IMR-90 (cell line): ENCODE measurements around the gene TEX13D. TPM values are rescaled to one million over a fixed set of nuclear protein-coding genes. Genes with fewer than 3 reads are reported as not detected.

Source experiments
- ATAC-seq: fragments of 200-7000 bp; cut with Tn5 transposase; 2 replicates; pipeline ENCODE4 v1.9.1; 2020; ENCODE audit warnings: low read depth, mild to moderate bottlenecking, moderate library complexity
- BruUV-seq: library from RNA; stranded (reverse); fragments of 400-500 nt; replicated peaks from 2 replicates; lab custom pipeline; 2021; lab: Mats Ljungman, UMichigan
- CTCF ChIA-PET: fragments of 300-600 bp; formaldehyde crosslinking; extraction: SDS; loops from one replicate; lab custom pipeline; 2021; ENCODE audit warnings: antibody characterized with exemption; lab: Yijun Ruan, JAX
- POLR2A ChIA-PET: fragments of 300-600 bp; sonication (Branson Sonifier 250); formaldehyde crosslinking; loops from one replicate; lab custom pipeline; 2022; ENCODE audit warnings: antibody characterized with exemption; ENCODE audit not compliant: unreplicated experiment; lab: Charles Lee
- DNase-seq: peaks from one replicate; pipeline ENCODE4 v3.0.0; 2013
- H2AFZ ChIP-seq: replicated peaks from 2 replicates; pipeline ENCODE3; 2013; ENCODE audit warnings: low read length, mild to moderate bottlenecking; ENCODE audit not compliant: poor library complexity
- H2AK5ac ChIP-seq: 2 replicates; pipeline ENCODE4 v1.6.1; 2013; ENCODE audit warnings: low read depth, low read length, inconsistent platforms
- H2AK9ac ChIP-seq: replicated peaks from 2 replicates; pipeline ENCODE3; 2013; ENCODE audit warnings: mild to moderate bottlenecking, low read depth, low read length, moderate library complexity; ENCODE audit not compliant: poor library complexity
- H2BK120ac ChIP-seq: 2 replicates; pipeline ENCODE4 v1.6.1; 2013; ENCODE audit warnings: low read depth, low read length, inconsistent platforms
- H2BK15ac ChIP-seq: 3 replicates; pipeline ENCODE4 v1.6.1; 2013; ENCODE audit warnings: low read depth, low read length, inconsistent platforms
- H2BK20ac ChIP-seq: 2 replicates; pipeline ENCODE4 v1.6.1; 2013; ENCODE audit warnings: low read depth, mild to moderate bottlenecking, inconsistent platforms, low read length, moderate library complexity
- H2BK5ac ChIP-seq: 2 replicates; pipeline ENCODE4 v1.6.1; 2013; ENCODE audit warnings: mild to moderate bottlenecking, low read depth, low read length, inconsistent platforms; ENCODE audit not compliant: poor library complexity, severe bottlenecking
- H3K14ac ChIP-seq: replicated peaks from 2 replicates; pipeline ENCODE4 v1.6.1; 2013; ENCODE audit warnings: low read depth, low read length, inconsistent platforms
- H3K18ac ChIP-seq: 2 replicates; pipeline ENCODE4 v1.6.1; 2013; ENCODE audit warnings: low read depth, low read length, control low read depth
- H3K23ac ChIP-seq: 2 replicates; pipeline ENCODE4 v1.6.1; 2013; ENCODE audit warnings: low read depth, low read length, inconsistent platforms
- H3K27ac ChIP-seq: 2 replicates; pipeline ENCODE4 v1.5.1; 2013; ENCODE audit warnings: mild to moderate bottlenecking, control low read depth, low read length; ENCODE audit not compliant: insufficient read depth
- H3K27me3 ChIP-seq: 2 replicates; pipeline ENCODE4 v1.6.1; 2013; ENCODE audit warnings: low read length; ENCODE audit not compliant: control insufficient read depth, insufficient read depth
- H3K36me3 ChIP-seq: 2 replicates; pipeline ENCODE4 v1.6.1; 2013; ENCODE audit warnings: low read length, mixed read lengths; ENCODE audit not compliant: control insufficient read depth, insufficient read depth
- H3K4ac ChIP-seq: 2 replicates; pipeline ENCODE4 v1.6.1; 2013; ENCODE audit warnings: low read depth, low read length, inconsistent platforms
- H3K4me1 ChIP-seq: 2 replicates; pipeline ENCODE4 v1.6.1; 2013; ENCODE audit warnings: low read length, mixed read lengths; ENCODE audit not compliant: control insufficient read depth, insufficient read depth
- H3K4me2 ChIP-seq: 2 replicates; pipeline ENCODE4 v1.6.1; 2013; ENCODE audit warnings: low read depth, mild to moderate bottlenecking, control low read depth, low read length, moderate library complexity
- H3K4me3 ChIP-seq: 2 replicates; pipeline ENCODE4 v1.5.1; 2013; ENCODE audit warnings: low read depth, mild to moderate bottlenecking, control low read depth, low read length, moderate library complexity; ENCODE audit not compliant: insufficient read depth
- H3K56ac ChIP-seq: 2 replicates; pipeline ENCODE4 v1.6.1; 2013; ENCODE audit warnings: low read length, inconsistent platforms; ENCODE audit not compliant: insufficient read depth; ENCODE audit errors: extremely low read depth
- H3K79me1 ChIP-seq, 2 experiments: 2 replicates each; pipeline ENCODE4 v1.6.1; 2013; ENCODE audit warnings: low read length in 2 of 2, inconsistent platforms in 1 of 2, low read depth in 1 of 2
- H3K9ac ChIP-seq: 2 replicates; pipeline ENCODE4 v1.6.1; 2013; ENCODE audit warnings: low read depth, low read length, control low read depth
- H3K9me1 ChIP-seq: 2 replicates; pipeline ENCODE4 v1.6.1; 2013; ENCODE audit warnings: low read length, inconsistent platforms; ENCODE audit not compliant: insufficient read depth
- H3K9me3 ChIP-seq: 2 replicates; pipeline ENCODE4 v1.6.1; 2013; ENCODE audit warnings: low read length; ENCODE audit not compliant: control insufficient read depth, insufficient read depth
- H4K20me1 ChIP-seq: 2 replicates; pipeline ENCODE4 v1.6.1; 2013; ENCODE audit warnings: low read length, inconsistent platforms; ENCODE audit not compliant: insufficient read depth
- H4K5ac ChIP-seq: 2 replicates; pipeline ENCODE4 v1.6.1; 2013; ENCODE audit warnings: mild to moderate bottlenecking, low read depth, low read length, control low read depth
- H4K8ac ChIP-seq, 2 experiments: 2 replicates each; pipeline ENCODE4 v1.6.1; 2013; ENCODE audit warnings: low read depth in 2 of 2, low read length in 2 of 2, control low read depth in 1 of 2, inconsistent platforms in 1 of 2
- H4K91ac ChIP-seq: 2 replicates; pipeline ENCODE4 v1.6.1; 2013; ENCODE audit warnings: low read depth, low read length, inconsistent platforms; ENCODE audit not compliant: insufficient read depth
- BHLHE40 ChIP-seq: fragments of 150-350 bp; IDR thresholded peaks from 2 replicates; pipeline ENCODE4 v1.6.1; 2016; ENCODE audit warnings: mild to moderate bottlenecking, low read depth, low read length
- CEBPB ChIP-seq: IDR thresholded peaks from 2 replicates; pipeline ENCODE4 v1.6.1; 2012; ENCODE audit warnings: low read depth, low read length, improper control_type of control experiment
- CHD1 ChIP-seq: IDR thresholded peaks from 2 replicates; pipeline ENCODE4 v1.6.1; 2012; ENCODE audit warnings: low read depth, low read length, improper control_type of control experiment
- FOS ChIP-seq: fragments of 150-350 bp; IDR thresholded peaks from 2 replicates; pipeline ENCODE4 v1.6.1; 2016; ENCODE audit warnings: low read depth, low read length
- MAFK ChIP-seq: IDR thresholded peaks from 2 replicates; pipeline ENCODE4 v1.6.1; 2012; ENCODE audit warnings: low read depth, low read length, improper control_type of control experiment
- MAZ ChIP-seq: IDR thresholded peaks from 2 replicates; pipeline ENCODE4 v1.6.1; 2012; ENCODE audit warnings: low read depth, mild to moderate bottlenecking, low read length, improper control_type of control experiment, moderate library complexity, borderline replicate concordance
- MXI1 ChIP-seq: IDR thresholded peaks from 2 replicates; pipeline ENCODE4 v1.6.1; 2012; ENCODE audit warnings: low read depth, mild to moderate bottlenecking, low read length, moderate library complexity, borderline replicate concordance
- NFE2L2 ChIP-seq: fragments of 150-350 bp; IDR thresholded peaks from 2 replicates; pipeline ENCODE4 v1.6.1; 2016; ENCODE audit warnings: low read depth, mild to moderate bottlenecking, low read length
- POLR2A ChIP-seq: IDR thresholded peaks from 2 replicates; pipeline ENCODE4 v1.6.1; 2012; ENCODE audit warnings: mild to moderate bottlenecking, low read depth, low read length
- RAD21 ChIP-seq: IDR thresholded peaks from 2 replicates; pipeline ENCODE4 v1.6.1; 2012; ENCODE audit warnings: low read length, improper control_type of control experiment
- RCOR1 ChIP-seq: IDR thresholded peaks from 2 replicates; pipeline ENCODE4 v1.6.1; 2012; ENCODE audit warnings: mild to moderate bottlenecking, low read length, improper control_type of control experiment; ENCODE audit not compliant: insufficient replicate concordance
- RFX5 ChIP-seq: IDR thresholded peaks from 2 replicates; pipeline ENCODE4 v1.8.0; 2012; ENCODE audit warnings: low read depth, mild to moderate bottlenecking, low read length, moderate library complexity
- SMC3 ChIP-seq: fragments of 150-350 bp; IDR thresholded peaks from 2 replicates; pipeline ENCODE4 v1.6.1; 2016; ENCODE audit warnings: low read depth, mild to moderate bottlenecking, antibody characterized with exemption, low read length, moderate library complexity
- WGBS, 2 experiments: methylation state at CpG; one replicate each; pipeline versions ENCODE4 v1.1.5 to v1.1.7; 2013; ENCODE audit warnings: missing lambda C conversion rate in 2 of 2; ENCODE audit not compliant: insufficient read length in 1 of 2; ENCODE audit errors: extremely low coverage in 2 of 2; 5-methylcytosine and 5-hydroxymethylcytosine counted together
- dilution Hi-C: fragments of 300-500 bp; cut with HindIII; formaldehyde crosslinking; loops from one replicate; pipeline ENCODE4 v1.14.3; 2018; ENCODE audit warnings: low sequenced_read_pairs; ENCODE audit not compliant: unreplicated experiment
- in situ Hi-C: fragments of 300-500 bp; cut with MboI; formaldehyde crosslinking; loops from 3 replicates; pipeline ENCODE4 v1.14.3; 2019; ENCODE audit warnings: low sequenced_read_pairs, inconsistent platforms, mixed read lengths
- intact Hi-C: fragments of 100-400 bp; cut with micrococcal nuclease; formaldehyde crosslinking; loops from 2 replicates; pipeline ENCODE4 v1.10.0; 2022
- polyA plus RNA-seq, 3 experiments: library from polyadenylated mRNA; depleted of rRNA; stranded (reverse); fragments of >200 nt; gene quantifications; 2 replicates each; pipeline ENCODE4 v1.2.3, GENCODE V29; 2012; ENCODE audit warnings: low replicate concordance in 1 of 3
- total RNA-seq: library from RNA; depleted of rRNA; stranded (reverse); fragments of >200 nt; gene quantifications from 2 replicates; pipeline ENCODE4 v1.2.3, GENCODE V29; 2012
- TF ChIP-seq, protein P1 (sequence below): fragments of 150-350 bp; IDR thresholded peaks from 2 replicates; pipeline ENCODE4 v1.6.1; 2017; ENCODE audit warnings: mild to moderate bottlenecking, antibody characterized with exemption, low read length, low read depth
- TF ChIP-seq, protein P2 (sequence below): fragments of 150-350 bp; IDR thresholded peaks from 2 replicates; pipeline ENCODE4 v1.6.1; 2016; ENCODE audit warnings: low read depth, mild to moderate bottlenecking, low read length, moderate library complexity, borderline replicate concordance
- TF ChIP-seq, protein P3 (sequence below): conservative IDR thresholded peaks from 2 replicates; pipeline ENCODE4 v1.5.1; 2012; ENCODE audit warnings: mild to moderate bottlenecking, low read depth, low read length, improper control_type of control experiment

TEX13D gene
- total and polyA plus RNA-seq, 2 of the 4 experiments (the other 2 are of a cell fraction) = not detected

DNA sequence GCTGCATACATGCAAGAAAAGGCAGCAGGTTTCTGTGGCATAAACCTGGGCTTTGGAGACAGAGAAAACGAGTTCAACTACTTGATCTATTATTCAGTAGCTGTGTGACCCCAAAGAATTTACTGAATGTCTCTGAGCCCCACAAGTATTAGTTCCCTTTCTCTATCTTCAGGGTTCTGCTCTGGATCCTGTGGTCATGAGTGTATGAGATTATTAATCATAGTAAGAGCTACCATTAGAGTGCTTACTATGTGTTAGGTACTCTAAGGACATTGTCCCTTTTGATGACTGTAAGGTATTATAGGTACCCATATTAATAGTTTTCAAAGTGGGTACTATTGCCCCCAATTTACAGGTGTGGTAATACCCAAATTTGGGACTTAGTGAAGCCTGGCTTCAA, 5.5 kb downstream of the TEX13D start:
- H3K56ac ChIP-seq = no peak overlapping the region
- no peak overlapping the region for H2AK5ac ChIP-seq
- H2BK120ac ChIP-seq = no peak overlapping the region
- POLR2A ChIA-PET = no interaction called here
- in situ Hi-C loops (no loop called here), intact Hi-C loops (no loop called here), dilution Hi-C loops (no loop called here)
- H3K27ac ChIP-seq = no peak overlapping the region
- no peak for DNase-seq
- no peak overlapping the region for H3K4ac ChIP-seq
- no peak overlapping the region for H4K5ac ChIP-seq
- H3K9ac ChIP-seq = no peak overlapping the region
- no peak for ATAC-seq
- no peak overlapping the region for H3K18ac ChIP-seq
- H4K91ac ChIP-seq = no peak overlapping the region
- no peak overlapping the region for H2BK20ac ChIP-seq
- H4K20me1 ChIP-seq = no peaks in the 10 kb centered on the region
- no peaks in the 10 kb centered on the region for H3K27me3 ChIP-seq
- no CpG with 5 or more reads among the region's 1 CpG for WGBS, 2 experiments
- no peak overlapping the region for H2AFZ ChIP-seq
- H3K14ac ChIP-seq = no peak overlapping the region
- H3K9me1 ChIP-seq = no peaks in the 10 kb centered on the region
- H3K79me1 ChIP-seq = no peaks in the 10 kb centered on the region
- H3K9me3 ChIP-seq = no peaks in the 10 kb centered on the region
- no peak overlapping the region for H3K4me3 ChIP-seq
- no peak overlapping the region for H3K4me2 ChIP-seq
- no peak overlapping the region for H2BK5ac ChIP-seq
- no TSS peak for BruUV-seq
- H2BK15ac ChIP-seq = no peak overlapping the region
- H3K36me3 ChIP-seq = no peaks in the 10 kb centered on the region
- H3K4me1 ChIP-seq = no peaks in the 10 kb centered on the region
- H4K8ac ChIP-seq = no peak overlapping the region
- no peak overlapping the region for H2AK9ac ChIP-seq
- TF ChIP-seq BHLHE40 (no peak), CHD1 (no peak), FOS (no peak), SMC3 (no peak), NFE2L2 (no peak), RAD21 (no peak), POLR2A (no peak), CEBPB (no peak), RFX5 (no peak), RCOR1 (no peak), MXI1 (no peak), MAFK (no peak), MAZ (no peak)
- TF ChIP-seq, protein P1, sequence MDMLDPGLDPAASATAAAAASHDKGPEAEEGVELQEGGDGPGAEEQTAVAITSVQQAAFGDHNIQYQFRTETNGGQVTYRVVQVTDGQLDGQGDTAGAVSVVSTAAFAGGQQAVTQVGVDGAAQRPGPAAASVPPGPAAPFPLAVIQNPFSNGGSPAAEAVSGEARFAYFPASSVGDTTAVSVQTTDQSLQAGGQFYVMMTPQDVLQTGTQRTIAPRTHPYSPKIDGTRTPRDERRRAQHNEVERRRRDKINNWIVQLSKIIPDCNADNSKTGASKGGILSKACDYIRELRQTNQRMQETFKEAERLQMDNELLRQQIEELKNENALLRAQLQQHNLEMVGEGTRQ = no peak
- TF ChIP-seq, protein P2, sequence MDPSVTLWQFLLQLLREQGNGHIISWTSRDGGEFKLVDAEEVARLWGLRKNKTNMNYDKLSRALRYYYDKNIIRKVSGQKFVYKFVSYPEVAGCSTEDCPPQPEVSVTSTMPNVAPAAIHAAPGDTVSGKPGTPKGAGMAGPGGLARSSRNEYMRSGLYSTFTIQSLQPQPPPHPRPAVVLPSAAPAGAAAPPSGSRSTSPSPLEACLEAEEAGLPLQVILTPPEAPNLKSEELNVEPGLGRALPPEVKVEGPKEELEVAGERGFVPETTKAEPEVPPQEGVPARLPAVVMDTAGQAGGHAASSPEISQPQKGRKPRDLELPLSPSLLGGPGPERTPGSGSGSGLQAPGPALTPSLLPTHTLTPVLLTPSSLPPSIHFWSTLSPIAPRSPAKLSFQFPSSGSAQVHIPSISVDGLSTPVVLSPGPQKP = no peak
- TF ChIP-seq, protein P3, sequence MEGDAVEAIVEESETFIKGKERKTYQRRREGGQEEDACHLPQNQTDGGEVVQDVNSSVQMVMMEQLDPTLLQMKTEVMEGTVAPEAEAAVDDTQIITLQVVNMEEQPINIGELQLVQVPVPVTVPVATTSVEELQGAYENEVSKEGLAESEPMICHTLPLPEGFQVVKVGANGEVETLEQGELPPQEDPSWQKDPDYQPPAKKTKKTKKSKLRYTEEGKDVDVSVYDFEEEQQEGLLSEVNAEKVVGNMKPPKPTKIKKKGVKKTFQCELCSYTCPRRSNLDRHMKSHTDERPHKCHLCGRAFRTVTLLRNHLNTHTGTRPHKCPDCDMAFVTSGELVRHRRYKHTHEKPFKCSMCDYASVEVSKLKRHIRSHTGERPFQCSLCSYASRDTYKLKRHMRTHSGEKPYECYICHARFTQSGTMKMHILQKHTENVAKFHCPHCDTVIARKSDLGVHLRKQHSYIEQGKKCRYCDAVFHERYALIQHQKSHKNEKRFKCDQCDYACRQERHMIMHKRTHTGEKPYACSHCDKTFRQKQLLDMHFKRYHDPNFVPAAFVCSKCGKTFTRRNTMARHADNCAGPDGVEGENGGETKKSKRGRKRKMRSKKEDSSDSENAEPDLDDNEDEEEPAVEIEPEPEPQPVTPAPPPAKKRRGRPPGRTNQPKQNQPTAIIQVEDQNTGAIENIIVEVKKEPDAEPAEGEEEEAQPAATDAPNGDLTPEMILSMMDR = no peak
- CTCF ChIA-PET = no interaction called here
- no peak overlapping the region for H3K23ac ChIP-seq
